Measurements from ENCODE around the gene CACNB1. TPM values are rescaled to one million over a fixed set of nuclear protein-coding genes. Genes with fewer than 3 reads are reported as not detected.

CACNB1 gene
- total RNA-seq, result 6.3 and 8.0 TPM in 2 replicates

GRCh38 chr17:39197380-39198185, at the start of gene CACNB1:
Gene CACNB1, minus strand, starts transcription at chr17:39197669. Its CDS starts 174 bp downstream, at chr17:39197495.

GRCh38 chr17:39225308-39225958, 28.0 kb upstream of the CACNB1 start, which contains the start of gene STAC2:
Gene STAC2, minus strand, starts transcription at chr17:39225945. Its CDS starts 443 bp downstream, at chr17:39225502.

GRCh38 chr17:39200070-39200879, 2.8 kb upstream of the CACNB1 start, which contains the start of gene RPL19:
Gene RPL19, plus strand, starts transcription at chr17:39200283. Its CDS starts 62 bp downstream, at chr17:39200345.

GRCh38 chr17:39165841-39166349, 31.6 kb downstream of the CACNB1 start, which contains the start of gene ARL5C:
Gene ARL5C, minus strand, starts transcription at chr17:39166161. Its CDS starts 401 bp downstream, at chr17:39165760.

GRCh38 chr17:39151150-39151942, 46.1 kb downstream of the CACNB1 start, which contains the start of gene PLXDC1:
Gene PLXDC1, minus strand, starts transcription at chr17:39151637. Its CDS starts 200 bp downstream, at chr17:39151437.

Other genes starting within 250 kb of the CACNB1 start
- 0.13 TPM in 1 of 2 replicates, not detected in the other for gene FBXO47, start 230.3 kb downstream of the CACNB1 start, total RNA-seq
- gene PLXDC1, start 46.0 kb downstream of the CACNB1 start, total RNA-seq, result 2.4 and 6.3 TPM in 2 replicates
- not detected in 2 replicates for gene ARL5C, start 31.5 kb downstream of the CACNB1 start, total RNA-seq
- gene RPL19, start 2.6 kb upstream of the CACNB1 start, total RNA-seq, result 1,401 and 1,482 TPM in 2 replicates
- gene STAC2, start 28.3 kb upstream of the CACNB1 start, total RNA-seq, result 0.32 and 1.0 TPM in 2 replicates
- gene FBXL20, start 204.0 kb upstream of the CACNB1 start, total RNA-seq, result 21.7 and 22.7 TPM in 2 replicates

Data from articular chondrocyte of knee joint (primary cell).